ENCODE data around the gene FAM20B. TPM values are rescaled to one million over a fixed set of nuclear protein-coding genes. Genes with fewer than 3 reads are reported as not detected.
A peak's percentile ranks its signal among the peaks of the same experiment; 100 is the strongest.

FAM20B gene
- total RNA-seq, 1 donor from 2014 or later = 31.6 TPM

GRCh38 chr1:179023946-179024650, 1.6 kb upstream of the FAM20B start:
- H3K9me3 Mint-ChIP-seq (ENCODE audit: unreplicated experiment) = no peaks in the 10 kb centered on the region
- H3K4me3 Mint-ChIP-seq (ENCODE audit: unreplicated experiment) = peak overlapping the region; percentile 1
- peaks cover 20% of the 10 kb centered on the region for H3K4me1 Mint-ChIP-seq (ENCODE audit: unreplicated experiment)
- no peaks in the 10 kb centered on the region for H3K36me3 Mint-ChIP-seq (ENCODE audit: unreplicated experiment)
- no peak overlapping the region for H3K27ac Mint-ChIP-seq (ENCODE audit: unreplicated experiment)
- no peak for TF ChIP-seq CTCF (IDR thresholded peaks at IDR 0.05)
- H3K27me3 Mint-ChIP-seq (ENCODE audit: unreplicated experiment) = no peaks in the 10 kb centered on the region
- DNase-seq (ENCODE audit: extremely low spot score, unreplicated experiment) = no peak

- Mint-ChIP-seq H3K9me3 (ENCODE audit: unreplicated experiment) (no peaks in the 10 kb centered on the region), H3K27ac (ENCODE audit: unreplicated experiment) (peak overlapping the region; percentile 80), H3K36me3 (ENCODE audit: unreplicated experiment) (no peaks in the 10 kb centered on the region), H3K27me3 (ENCODE audit: unreplicated experiment) (no peaks in the 10 kb centered on the region), H3K4me1 (ENCODE audit: unreplicated experiment) (peaks cover 22% of the 10 kb centered on the region), H3K4me3 (ENCODE audit: unreplicated experiment) (peak overlapping the region; percentile 89)
- DNase-seq (ENCODE audit: extremely low spot score, unreplicated experiment) = peak; percentile 88
- no peak for TF ChIP-seq CTCF (IDR thresholded peaks at IDR 0.05)
These were observed 500 bp downstream of the FAM20B start for GRCh38 chr1:179025975-179026812.

GRCh38 chr1:179026813-179027669, 1.3 kb downstream of the FAM20B start:
- peak overlapping the region; percentile 80 for H3K27ac Mint-ChIP-seq (ENCODE audit: unreplicated experiment)
- H3K4me3 Mint-ChIP-seq (ENCODE audit: unreplicated experiment) = peak overlapping the region; percentile 89
- peaks cover 26% of the 10 kb centered on the region for H3K4me1 Mint-ChIP-seq (ENCODE audit: unreplicated experiment)
- no peaks in the 10 kb centered on the region for H3K27me3 Mint-ChIP-seq (ENCODE audit: unreplicated experiment)
- no peaks in the 10 kb centered on the region for H3K9me3 Mint-ChIP-seq (ENCODE audit: unreplicated experiment)
- no peaks in the 10 kb centered on the region for H3K36me3 Mint-ChIP-seq (ENCODE audit: unreplicated experiment)
- no peak for TF ChIP-seq CTCF (IDR thresholded peaks at IDR 0.05)
- no peak for DNase-seq (ENCODE audit: extremely low spot score, unreplicated experiment)

- no peak overlapping the region for H3K27ac Mint-ChIP-seq (ENCODE audit: unreplicated experiment)
- H3K27me3 Mint-ChIP-seq (ENCODE audit: unreplicated experiment) = no peaks in the 10 kb centered on the region
- no peaks in the 10 kb centered on the region for H3K36me3 Mint-ChIP-seq (ENCODE audit: unreplicated experiment)
- no peak for TF ChIP-seq CTCF (IDR thresholded peaks at IDR 0.05)
- H3K4me1 Mint-ChIP-seq (ENCODE audit: unreplicated experiment) = peaks cover 39% of the 10 kb centered on the region
- no peak overlapping the region for H3K4me3 Mint-ChIP-seq (ENCODE audit: unreplicated experiment)
- DNase-seq (ENCODE audit: extremely low spot score, unreplicated experiment) = no peak
- no peaks in the 10 kb centered on the region for H3K9me3 Mint-ChIP-seq (ENCODE audit: unreplicated experiment)
These were observed 3.6 kb downstream of the FAM20B start for GRCh38 chr1:179029321-179029759.
